ENCODE data around the gene GRAMD4.

DNA sequence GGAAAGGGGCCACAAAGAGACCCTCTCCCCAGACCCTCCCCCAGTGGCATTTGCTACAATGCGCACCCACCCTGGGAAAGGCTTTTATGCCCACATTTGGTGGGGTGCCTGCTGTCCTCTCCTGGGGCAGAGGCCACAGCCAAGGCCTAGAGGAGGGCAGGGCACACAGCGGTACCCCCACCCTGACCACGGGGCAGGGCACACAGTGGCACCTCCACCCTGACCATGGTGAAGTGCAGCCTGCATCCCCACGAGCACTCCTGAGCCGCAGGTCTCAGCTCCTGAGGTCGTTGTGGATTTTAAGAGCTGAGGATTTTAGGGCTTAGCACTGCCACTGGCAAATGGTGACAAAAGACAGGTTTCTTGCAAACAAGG lies 83.8 kb downstream of the GRAMD4 start:
- no peak for TF ChIP-seq GATA2 (IDR thresholded peaks at IDR 0.05; ENCODE audit: low read depth, low read length)
- TF ChIP-seq GATA3 (IDR thresholded peaks at IDR 0.05; ENCODE audit: low read depth, low read length), result no peak

All from SH-SY5Y (cell line).